Measurements from ENCODE around the gene GPD2.
A peak's percentile ranks its signal among the peaks of the same experiment; 100 is the strongest.

The GPD2 gene

DNA sequence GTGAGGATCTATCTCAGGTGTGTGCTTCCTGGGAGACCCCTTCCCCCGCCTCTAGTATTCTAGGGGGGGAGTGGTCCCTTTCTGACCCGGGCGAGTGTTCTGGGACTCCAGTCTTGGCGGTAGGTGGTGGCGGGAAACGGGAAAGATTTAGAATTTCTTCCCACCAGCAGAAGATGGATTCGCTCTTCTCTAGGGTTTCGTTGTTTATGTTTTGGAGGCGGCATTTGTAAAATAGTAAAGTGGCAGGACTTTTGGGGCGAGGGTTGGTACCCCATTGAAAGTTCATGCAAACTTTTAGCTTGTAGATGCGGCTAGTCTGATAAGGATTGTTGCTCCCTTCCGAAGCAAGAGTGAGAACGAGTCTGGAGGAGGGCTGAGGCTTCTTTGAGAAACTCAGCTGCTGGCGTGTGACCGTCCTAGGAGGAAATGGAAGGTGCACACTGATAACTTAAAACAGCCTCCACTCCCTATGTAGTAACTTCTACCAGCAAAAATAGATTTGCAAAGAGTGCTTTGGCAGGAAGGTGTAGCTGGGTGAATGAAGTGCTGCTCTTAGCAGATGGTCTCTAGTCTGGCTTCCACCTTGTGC, 412 bp downstream of the GPD2 start:
- DNase-seq (ENCODE audit: low spot score): peak; percentile 66

DNA sequence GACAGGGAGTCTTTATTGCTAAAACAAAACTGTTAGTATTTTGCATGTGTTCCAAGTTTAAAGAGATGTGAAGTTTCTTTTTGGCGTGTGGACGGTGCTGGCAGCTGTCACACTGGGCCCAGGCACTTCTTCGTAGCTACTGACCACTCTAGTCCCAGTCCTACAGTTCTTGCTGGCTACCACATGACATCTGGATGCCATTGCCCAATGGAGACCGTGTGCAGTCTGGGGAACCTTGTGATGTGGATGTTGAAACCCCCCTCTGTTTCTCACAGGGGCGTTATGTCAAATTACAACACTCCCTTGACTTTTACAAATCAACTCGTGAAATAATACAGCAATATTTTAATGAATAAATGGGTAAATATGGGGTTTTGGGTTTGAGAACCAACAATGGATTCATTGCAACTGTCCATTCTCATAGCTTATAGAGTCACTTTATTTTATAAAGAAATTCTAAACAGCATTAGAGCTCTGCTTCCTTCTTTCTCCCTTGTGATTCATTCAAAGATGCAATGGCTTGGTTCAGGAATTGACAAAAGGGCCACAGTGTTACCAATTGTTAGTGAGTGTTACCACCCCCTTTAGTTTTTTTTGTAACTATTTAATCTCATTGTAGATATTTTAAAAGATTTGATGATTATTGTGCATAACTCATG, 1.2 kb downstream of the GPD2 start:
- DNase-seq (ENCODE audit: low spot score): no peak

DNA sequence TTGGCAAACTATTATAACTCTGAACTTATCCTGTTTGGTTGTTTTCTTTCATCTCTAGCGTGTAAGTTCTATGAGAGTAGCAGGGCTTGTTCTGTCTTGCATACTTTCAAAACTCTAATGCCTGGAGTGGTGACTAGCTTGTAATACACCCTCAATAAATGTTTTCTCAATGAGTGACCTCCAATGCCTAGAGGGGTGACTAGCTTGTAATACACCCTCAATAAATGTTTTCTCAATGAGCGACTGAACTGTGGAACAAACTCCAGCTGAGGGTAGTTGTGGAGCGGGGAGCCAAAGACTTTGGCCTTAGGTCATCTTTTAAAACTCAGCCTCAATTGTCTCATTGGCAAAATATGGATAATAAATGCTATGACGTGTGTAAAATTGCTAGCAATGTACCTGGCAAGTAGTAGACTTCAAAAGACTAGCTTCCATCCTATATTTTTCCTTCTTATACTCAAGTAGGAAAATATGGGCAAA, 1.8 kb downstream of the GPD2 start:
- no peak for DNase-seq (ENCODE audit: low spot score)

DNA sequence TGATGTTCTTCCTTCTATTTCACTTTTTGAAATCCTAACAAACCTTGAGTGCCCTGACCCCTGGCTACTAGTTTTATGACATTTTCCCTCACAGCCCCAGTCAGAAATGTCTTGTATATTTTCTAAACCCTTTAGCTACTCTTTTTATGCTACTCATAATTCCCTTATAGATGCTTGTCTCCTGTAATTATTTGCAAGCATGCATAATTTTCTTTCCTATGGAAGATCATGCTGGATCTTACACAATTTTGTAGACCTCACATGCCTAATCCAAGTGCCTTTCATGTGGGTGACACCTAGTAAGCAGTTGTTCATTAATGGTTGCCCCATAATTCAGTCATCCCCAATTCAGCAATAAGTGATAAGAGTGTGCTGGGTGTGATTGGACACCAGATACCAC, 6.9 kb downstream of the GPD2 start:
- DNase-seq (ENCODE audit: low spot score): no peak

DNA sequence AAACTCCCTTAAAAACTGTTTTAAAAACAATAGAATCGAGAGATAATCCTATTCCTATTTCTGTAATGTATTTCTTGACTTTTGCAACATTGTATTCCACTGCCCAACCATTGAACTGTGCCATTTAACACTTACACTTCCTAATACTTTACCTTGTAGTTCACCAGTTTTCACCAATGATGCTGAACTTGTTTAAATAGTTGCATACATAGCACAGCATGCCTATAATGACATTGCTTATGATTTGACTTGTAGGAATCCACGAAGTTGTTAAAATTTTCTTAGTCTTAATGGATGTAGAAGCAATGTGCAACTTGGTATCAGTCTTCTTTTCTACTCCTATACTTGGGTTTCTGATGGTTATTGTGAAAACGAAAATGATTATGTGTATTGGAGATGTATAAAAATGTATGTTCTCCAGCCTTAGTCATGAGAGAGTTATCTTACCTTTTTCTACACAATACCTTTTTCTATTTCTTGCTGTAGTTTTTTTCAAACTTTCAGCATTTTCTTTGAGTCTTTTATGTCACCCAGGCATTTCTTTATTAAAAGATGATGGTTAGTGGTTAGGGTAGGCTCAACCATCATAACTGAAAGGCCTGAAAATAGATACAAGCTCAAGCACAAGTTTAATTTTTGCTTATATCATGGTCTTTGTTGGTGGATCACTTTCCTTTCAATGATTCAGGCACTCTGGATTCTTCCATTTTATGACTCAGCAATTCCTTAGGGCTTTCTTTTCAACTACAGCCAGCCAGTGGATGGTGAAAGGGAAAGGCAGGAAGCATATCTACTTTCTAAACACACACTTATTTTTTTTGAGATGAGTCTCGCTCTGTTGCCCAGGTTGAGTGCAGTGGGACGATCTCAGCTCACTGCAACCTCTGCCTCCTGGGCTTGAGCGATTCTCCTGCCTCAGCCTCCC, 9.4 kb downstream of the GPD2 start:
- DNase-seq (ENCODE audit: low spot score): no peak

DNA sequence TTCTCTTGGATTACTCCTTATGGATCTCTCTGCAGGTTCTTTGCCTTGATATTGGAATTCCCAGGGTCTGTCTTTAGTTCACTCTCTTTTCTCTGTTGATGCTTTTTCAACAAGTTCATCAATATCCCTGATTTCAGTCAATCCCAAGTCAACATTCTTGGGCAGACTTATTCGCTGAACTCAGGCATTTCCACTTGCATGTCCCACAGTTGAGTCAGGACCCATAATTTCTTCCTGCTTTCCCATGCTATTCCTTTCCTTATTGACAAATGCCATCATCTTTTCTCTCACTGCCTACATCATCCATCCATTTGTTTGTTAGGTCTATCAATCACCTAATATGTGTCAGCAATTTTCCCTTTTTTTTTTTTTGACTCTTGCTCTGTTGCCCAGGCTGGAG, 11.6 kb downstream of the GPD2 start:
- DNase-seq (ENCODE audit: low spot score): no peak

DNA sequence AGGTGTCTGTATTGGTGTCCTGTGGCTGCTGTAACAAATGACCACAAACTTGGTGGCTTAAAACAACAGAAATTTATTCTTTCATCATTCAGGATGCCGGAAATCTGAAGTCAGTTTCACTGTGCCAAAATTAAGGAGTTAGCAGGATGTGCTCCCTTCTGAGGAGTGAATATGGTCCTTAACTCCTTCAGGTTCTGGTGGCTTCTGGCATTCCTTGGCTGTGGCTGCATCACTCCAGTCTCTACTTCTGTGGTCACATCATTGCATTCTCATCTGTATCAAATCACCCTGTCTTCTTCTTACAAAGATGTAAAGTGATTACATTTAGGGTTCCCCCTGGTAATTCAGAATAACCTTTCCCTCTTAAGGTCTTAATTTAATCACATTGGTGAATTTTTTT, 12.6 kb downstream of the GPD2 start:
- no peak for DNase-seq (ENCODE audit: low spot score)

DNA sequence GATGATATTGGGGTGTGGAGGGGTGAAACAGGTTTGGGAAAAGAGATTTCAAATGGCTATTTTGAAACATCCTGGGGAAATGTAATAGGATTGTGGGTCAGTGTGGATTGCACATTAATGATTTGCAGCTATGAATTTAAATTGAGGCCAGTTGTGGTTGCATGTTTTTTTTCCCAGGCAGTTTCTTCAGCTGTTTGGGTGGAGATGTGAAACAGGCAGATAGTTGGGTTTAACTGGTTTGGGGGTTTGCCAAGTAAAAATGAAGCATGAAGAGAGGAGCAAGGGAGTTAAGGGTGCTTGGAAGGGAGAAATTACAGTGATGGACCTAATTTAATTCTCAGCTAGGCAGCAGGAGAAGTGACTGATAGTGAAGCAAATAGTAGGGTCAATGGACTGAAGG, 16.8 kb downstream of the GPD2 start:
- no peak for DNase-seq (ENCODE audit: low spot score)

DNA sequence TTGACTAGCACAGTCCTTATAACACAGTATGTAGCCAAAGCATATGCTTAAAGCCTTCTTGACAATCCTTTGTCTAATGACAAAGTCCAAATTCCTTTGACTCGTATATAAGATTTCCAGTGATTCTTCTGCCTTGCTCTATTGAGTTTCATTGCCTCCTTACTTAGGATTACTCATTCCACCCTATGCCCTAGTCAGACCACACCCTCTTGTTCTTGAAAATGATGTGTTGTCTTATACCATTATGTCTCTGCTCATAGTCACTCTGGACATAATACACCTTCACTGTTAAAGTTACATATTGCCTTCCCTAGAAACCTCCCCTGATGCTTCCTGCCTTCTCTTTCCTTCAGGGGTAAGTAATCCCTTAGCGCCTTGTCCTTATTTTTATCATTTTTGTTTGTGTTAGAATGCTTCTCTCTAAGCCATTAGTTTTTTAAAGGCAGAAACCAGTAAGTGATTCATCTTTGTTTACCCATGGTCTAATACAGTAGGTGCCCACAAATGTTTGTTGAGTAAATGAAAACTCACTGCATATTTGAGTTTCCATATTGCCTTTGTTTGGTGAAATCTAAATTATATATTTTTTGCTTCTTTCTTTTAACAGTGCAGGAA, 19.3 kb downstream of the GPD2 start:
- no peak for DNase-seq (ENCODE audit: low spot score)

DNA sequence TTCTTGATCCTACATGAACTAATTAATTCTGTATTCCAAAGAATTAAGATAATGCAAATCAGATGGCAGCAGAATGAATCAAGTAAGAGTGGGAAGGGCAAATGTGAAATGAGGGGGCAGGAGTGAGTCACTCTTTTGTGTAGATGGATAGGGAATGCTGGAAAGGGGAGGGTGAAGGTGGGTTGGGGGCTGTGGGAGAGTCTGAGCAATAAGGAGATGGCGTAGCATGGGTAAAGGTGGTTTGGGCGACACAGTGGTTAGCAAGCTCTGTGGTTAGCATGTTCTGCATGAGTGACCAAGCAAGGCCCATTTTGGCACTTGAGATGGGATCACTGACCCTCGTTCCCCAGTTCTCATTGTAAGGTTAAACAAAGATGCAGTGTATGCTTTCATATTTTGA, 20.4 kb downstream of the GPD2 start:
- DNase-seq (ENCODE audit: low spot score): no peak

DNA sequence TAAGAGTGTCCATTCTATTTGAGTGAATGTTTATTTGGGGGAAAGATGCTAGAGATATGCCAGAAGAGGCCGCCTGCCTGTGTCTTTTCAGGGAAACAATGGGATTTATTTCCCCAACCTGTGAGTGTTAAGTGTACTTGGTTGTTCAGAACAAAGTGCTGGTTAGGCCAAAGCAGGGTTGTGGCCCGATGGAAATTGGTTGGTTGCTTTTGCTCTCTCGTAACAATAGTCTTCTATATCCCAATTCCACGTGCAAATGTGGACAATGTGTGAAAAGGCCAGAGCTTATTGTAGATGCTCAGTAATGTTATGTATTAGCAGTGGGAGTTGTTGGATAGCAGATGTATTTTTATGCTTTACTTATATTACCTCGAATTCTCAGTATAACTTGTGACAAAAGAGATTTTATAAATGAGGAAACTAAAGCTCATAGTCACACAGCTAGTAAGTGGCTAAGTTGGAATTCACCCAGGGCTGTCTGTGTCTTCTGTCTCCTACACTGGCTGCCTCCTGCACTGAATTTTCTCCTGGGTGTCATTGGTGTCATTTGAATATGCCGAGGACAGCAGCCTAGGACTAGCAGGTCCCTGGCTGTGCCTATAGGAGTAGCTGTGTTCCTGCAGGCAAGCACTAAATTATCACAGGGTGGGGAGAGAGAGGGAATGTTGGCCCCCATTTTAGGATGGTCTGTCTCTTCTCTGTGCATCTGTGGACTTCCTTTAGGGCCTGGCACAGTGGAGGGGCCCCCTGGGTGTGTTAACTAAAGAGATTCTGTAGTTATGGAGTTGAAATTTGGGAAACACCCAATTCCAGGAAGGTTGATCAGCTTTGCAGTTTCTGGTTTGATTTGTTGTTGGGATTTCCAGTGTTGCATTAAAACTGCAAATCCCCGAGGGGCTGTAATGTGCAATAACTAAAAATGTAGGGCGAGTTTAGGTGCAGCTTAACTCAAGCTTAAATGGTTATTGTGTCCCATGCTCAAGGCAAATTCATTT, 21.6 kb downstream of the GPD2 start:
- no peak for DNase-seq (ENCODE audit: low spot score)

DNA sequence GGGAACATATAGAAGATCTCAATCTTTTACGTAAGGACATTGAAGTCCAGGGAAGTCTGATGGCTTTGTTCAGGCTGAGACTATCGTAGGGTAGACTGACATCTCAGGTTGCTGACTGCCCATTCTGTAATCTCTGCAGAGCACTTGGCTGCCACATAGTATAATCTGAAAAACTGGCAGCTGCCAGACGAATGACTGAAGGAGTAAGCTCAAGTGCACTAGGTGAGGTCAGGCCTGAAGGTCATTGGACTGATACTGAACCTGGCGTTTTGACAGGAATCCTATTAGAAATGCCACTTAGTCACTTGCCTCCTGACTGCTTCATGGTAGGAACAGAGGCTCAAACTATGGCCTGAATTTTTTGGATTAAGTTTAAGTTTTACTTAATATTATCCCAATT, 23.5 kb downstream of the GPD2 start:
- DNase-seq (ENCODE audit: low spot score): peak; percentile 45

DNA sequence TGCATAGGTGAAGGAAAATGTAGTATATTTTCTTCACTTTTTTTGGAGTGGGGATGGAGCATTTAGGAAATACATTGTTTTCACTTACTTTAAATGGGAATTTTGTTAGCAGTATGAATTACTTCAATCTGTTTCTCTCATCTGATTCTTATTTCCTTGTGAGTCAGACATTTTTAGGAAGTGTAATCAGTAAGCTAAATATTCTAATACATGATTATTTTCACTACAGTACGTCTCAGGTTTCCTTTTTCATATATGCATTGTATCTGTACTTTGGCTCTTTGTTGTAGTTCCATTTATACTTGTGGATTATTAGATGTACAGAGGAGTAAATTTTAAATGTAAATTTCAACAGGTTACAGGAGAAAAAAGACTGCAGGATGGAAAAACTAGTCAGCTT, 27.9 kb downstream of the GPD2 start:
- DNase-seq (ENCODE audit: low spot score): no peak

DNA sequence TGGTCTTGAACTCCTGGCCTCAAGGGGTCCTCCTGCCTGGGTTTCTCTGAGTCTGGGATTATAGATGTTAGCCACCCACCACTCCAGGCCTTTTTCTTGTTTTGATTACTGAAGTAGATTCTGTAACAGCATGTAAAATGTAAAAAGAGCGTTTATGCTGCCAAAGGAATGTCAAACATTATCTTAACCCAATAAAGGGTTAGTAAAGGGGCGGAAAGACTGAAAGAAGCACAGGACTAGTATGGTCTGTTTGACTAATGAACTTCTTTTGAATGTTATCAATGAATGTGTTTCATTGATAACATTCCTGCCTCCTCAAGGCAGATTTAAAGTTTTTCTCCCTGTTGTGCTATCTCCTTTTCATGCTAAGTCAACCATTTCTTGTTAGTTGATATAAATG, 29.4 kb downstream of the GPD2 start:
- no peak for DNase-seq (ENCODE audit: low spot score)

DNA sequence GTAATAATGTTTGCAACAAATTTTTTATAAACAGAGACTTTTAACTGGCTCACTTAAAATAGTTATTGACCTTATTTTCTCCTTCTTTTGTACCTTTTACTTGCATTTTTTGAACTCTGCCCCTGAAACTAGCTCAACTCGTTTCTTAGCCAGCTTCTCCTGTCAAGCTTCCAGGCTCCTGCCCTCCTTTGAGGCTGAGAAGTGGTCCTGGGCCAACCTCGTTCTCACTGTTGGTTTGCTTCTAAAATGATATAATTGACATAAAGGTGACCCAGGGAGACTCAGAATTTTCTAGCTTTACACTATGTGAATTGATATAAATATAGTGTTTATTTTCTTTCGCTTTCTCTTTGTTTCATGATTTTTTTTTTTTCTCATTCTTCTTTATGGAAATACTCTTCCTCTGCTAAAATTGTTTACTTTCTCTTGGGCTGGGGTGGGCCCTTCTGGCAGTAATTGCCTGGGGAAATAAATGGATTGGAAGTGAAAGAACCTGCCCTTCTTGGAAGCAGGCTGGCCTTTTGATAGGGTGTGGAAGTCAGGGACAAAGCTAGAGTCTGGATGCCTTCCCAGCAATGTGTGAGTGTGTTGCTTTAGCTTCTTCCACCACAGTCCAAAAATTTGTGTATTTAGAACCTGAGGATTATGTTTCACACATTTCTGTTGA, 30.7 kb downstream of the GPD2 start:
- no peak for DNase-seq (ENCODE audit: low spot score)

DNA sequence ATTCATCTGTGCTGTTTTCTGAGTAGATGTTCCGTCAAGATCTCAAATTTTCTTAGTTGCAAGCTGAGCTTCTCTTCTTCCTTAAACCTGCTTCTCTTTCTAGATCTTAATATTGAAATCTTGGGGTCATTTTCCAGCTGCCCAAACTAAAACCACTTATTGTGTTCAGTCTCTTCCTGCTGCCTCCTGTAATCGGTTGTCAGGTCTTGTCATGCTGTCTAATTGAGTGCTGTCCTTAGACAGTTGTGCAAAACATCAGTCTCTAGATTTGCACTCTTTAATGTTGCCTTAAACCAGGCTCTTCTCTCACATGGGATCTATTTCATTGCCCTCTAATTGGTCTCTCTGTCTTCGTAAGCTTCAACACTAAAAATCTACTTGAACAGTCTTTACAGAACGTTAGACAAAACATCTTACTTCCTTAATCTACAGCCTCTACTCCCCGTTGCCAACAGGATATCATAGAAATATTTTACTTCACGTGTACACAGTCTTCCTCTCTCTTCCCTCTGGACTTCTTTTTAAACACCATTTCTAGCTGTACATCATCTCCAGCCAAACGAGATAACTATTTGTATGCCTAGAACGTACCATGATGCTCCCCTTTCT, 34.9 kb downstream of the GPD2 start:
- DNase-seq (ENCODE audit: low spot score): no peak

DNA sequence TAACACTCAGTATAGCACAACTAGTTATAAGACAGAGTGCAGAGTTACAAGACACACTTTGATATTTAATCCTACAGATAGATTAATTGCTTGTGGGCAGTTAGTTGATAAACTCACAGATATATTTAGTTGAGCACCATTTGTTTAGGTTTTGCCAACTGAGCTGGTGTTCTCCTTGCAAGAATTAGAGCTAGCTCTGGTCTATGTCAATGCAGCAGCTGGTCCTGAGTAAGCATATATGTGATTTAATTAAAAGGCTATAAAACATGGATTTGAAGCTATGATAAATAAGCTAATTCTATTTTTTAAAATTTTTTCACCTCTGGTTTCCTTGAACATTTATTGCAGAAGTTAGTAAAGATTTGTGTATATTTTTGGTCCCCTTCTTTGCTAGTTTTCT, 35.6 kb downstream of the GPD2 start:
- no peak for DNase-seq (ENCODE audit: low spot score)

DNA sequence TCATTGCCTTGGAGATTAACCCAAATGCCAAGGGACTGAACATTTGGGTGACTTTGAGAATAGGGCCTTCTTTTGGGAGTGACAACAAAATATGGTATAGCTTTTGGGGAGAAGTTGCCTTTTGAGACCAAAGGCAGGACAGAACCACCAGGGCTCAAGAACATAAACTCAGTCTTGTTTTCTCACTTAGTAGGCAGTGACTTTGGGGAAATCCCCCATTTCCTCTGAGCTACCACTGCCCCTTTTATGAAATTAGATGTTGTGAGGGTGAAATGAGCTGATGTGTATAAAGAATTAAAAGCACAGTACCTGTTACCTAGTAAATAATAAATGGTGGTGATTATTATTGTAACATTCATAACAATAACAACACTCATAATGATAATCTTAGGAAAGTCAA, 36.5 kb downstream of the GPD2 start:
- no peak for DNase-seq (ENCODE audit: low spot score)

DNA sequence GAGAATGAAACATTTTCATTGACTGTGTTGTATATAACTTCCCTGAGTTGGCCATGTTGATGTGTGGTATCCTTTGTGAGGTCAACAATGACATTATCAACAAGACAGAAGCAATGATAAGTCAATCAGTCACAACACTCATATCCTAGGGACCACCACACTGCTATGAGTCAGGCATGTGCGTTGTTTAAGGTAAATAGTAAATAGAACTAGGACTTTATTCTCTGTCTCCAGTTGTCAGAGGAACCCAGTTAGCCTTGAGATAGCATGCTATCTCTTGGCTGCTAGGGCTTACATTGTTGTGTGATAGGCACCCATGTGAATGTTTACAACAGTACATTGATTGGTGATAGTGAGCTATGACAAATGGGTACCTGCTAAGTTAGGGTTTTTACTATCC, 37.3 kb downstream of the GPD2 start:
- no peak for DNase-seq (ENCODE audit: low spot score)

DNA sequence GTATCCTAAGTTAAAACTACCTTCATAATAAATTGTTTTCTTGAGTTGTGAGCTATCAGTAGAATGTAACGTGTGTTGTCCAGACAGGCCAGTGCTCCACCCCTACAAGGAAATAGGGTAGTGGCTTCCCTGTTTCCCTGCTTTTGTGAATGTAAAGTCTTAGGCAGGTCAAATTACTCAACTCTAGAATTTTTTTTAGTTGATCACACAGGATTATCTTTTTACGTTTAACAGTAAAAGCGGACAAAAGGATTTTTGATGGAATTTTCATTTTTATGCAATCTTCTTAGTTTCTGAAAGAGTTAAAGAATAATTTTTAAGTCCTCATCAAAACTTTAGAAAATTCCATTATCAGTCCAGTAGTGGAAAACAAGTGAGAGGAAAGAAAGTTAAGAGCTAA, 38.2 kb downstream of the GPD2 start:
- DNase-seq (ENCODE audit: low spot score): no peak

All from hematopoietic multipotent progenitor cell treated with erythropoietin and hydrocortisone succinate and interleukin-3 and kit ligand, for 17 days (in vitro differentiated cells).